CMK (cell line): ENCODE results near the gene LIN28B.
"Not testable (repeated sequence)": the region's sequence is repeated elsewhere in the genome, so short reads cannot be mapped to it uniquely, and the experiment has no call there.

ENCODE experiments used
- DNase-seq: peaks from one replicate; pipeline ENCODE4 v3.0.0-alpha.2; 2010; ENCODE audit warnings: low read depth

LIN28B gene

DNA sequence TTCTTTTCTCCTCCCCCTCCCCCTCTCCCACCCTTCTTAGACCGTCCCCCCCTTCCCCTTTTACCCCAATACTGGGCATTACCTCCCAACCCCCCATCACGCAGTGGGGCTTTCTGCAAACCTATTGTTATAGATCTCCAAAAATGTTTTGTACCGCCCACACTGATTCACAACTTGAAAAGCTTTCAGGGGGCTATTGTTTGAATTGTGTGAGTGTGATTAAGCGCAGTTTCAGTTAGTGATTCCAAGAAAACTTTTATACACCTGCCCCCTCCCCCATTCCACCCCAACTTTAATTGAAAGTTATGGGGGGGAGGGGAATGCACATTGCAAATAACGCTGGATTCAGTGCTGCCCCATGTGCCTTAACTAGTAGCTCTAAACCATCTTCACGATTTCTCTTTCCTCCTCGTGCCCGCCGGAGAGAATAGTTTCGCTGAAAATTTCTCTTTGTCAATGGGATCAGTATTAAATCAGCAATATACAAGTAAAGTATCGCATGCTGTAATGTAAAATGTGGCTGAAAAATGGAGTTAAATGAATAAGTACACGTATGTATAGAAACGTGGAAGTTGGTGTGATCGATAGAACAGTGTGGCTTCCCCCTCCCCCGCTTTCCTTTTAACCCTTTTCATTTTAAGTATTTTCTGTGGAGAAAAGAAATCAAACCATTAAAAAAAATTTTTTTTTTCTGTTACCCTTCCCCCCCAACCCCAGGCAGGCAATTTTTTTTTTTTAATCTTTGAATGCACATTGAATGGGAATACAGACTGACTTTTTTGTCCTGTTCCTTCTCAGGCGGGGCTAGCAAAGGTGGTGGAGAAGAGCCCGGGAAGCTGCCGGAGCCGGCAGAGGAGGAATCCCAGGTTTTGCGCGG is 632 bp downstream of the LIN28B start:
- no peak for DNase-seq

- no peak for DNase-seq
Observed at GRCh38 chr6:104958178-104959025, 1.5 kb downstream of the LIN28B start.

- no peak for DNase-seq
Observed at GRCh38 chr6:104959026-104959858, 2.3 kb downstream of the LIN28B start.

DNA sequence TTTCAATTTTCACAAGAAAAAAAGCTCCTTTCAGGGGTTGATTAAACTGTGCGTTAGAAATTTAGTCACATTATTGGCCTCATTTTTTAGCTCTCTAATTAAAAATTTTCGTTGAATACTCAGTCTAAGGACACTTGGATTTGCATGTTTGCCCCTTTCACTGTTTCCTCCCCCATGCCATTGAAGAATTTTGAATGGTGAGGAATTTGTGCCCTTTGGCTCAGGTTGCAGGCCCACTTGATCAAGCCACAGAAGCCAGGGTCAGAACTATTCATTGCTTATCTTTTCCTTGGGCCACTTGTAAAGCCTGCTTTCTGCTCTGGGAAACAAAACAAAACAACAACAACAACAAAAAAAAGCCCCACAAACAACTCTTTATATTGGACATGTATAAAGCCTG is 12.2 kb downstream of the LIN28B start:
- DNase-seq = no peak

- no peak for DNase-seq
Observed at GRCh38 chr6:104969785-104970581, 13.1 kb downstream of the LIN28B start.

DNA sequence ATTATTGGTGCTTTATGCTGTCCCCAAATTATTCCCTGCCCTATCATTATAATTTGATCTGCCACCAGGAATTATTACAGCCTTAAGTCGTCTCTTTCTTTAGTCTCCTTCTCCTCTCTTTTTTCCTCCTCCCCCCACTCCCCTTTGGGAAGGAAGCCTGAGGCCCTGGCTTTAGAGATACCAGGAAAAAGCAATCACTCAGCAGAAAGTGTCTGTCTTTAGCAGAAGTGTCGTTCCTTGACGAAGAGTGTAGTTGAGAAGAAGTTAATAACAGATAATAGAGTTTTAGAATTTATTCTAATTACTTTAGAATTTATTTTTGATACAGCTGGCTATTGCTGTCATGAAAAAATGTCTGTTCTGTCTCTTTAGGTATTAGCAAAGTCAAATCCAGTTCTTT is 16.5 kb downstream of the LIN28B start:
- no peak for DNase-seq

- DNase-seq = no peak
Observed at GRCh38 chr6:104983296-104983695, 26.4 kb downstream of the LIN28B start.

DNA sequence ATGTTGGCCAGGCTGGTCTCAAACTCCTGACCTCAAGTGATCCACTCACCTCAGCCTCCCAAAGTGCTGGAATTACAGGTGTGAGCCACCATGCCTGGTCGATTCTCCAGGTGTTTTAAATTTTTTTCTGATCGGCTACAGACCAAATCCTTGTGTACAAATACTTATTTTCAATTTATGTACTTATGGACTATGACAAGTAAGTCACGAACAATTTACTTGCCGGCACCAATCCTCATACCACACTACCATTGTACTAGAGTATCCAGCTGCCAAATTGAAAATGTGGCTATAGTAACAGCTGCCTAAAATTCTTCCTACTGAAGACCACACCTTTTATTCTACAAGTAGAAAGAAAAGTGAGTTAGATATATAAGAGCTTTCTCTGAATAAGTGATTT is 26.9 kb downstream of the LIN28B start:
- DNase-seq = no peak

DNA sequence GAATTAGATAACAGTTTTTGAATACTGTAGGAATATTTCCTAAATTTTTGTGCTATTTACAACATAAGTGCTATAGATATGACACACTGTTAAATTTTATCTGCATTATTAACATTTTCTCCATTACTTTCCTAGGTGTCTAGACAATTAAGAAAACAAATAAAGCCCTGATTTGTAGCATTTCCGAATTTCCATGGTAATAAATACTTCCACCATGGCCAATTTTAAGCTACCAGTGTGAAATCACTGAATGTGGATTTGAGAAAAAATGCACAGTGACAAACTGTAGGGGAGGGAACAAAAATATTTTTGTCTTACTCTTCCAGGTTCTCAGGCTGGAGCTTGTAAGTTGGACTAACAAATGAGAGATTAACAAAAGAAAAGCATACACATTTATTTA is 27.9 kb downstream of the LIN28B start:
- DNase-seq = no peak

- not testable (repeated sequence) for DNase-seq
Observed at GRCh38 chr6:104985875-104986274, 29.0 kb downstream of the LIN28B start.

DNA sequence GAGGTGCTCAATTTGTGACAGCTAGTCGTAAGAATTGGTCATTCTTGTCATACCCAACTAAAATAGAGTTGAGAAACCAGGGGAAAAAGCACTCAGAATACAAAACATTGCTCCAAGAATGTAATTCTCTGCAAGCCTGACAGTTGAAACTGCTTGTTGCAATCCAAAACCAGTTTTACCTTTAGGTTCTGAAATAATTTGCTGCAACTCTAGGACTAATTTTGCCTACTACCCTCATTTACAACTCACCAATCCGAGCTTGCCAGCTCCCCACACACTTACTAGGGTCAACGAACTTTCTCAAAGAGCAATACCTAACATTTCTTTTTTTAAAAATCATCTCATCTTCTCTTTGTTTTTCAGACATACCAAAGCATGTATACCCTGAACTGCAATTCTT is 29.7 kb downstream of the LIN28B start:
- DNase-seq = no peak

- DNase-seq = no peak
Observed at GRCh38 chr6:104987218-104987617, 30.3 kb downstream of the LIN28B start.

GRCh38 chr6:104990085-104990484 is 33.2 kb downstream of the LIN28B start:
- no peak for DNase-seq

DNA sequence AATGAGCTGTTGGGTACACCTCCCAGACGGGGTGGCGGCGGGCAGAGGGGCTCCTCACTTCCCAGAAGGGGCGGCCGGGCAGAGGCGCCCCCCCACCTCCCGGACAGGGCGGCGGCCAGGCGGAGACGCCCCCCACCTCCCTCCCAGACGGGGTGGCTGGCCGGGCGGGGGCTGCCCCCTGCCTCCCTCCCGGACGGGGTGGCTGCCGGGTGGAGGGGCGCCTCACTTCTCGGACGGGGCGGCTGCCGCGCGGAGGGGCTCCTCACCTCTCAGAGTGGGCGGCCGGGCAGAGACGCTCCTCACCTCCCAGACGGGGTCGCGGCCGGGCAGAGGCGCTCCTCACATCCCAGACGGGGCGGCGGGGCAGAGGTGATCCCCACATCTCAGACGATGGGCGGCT is 34.2 kb downstream of the LIN28B start:
- DNase-seq = not testable (repeated sequence)

DNA sequence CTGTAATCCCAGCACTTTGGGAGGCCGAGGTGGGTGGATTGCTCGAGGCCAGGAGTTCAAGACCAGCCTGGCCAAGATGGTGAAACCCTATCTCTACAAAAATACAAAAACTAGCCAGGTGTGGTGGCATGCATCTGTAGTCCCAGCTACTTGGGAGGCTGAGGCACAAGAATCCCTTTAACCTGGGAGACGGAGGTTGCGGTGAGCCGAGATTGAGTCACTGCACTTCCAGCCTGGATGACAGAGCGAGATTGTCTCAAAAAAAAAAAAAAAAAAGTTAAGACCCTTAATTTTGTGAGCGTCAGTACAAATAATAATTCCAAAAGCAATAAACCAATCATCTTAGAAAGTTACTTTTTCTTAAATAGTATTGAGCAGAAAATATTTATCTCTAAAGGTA is 36.7 kb downstream of the LIN28B start:
- not testable (repeated sequence) for DNase-seq

DNA sequence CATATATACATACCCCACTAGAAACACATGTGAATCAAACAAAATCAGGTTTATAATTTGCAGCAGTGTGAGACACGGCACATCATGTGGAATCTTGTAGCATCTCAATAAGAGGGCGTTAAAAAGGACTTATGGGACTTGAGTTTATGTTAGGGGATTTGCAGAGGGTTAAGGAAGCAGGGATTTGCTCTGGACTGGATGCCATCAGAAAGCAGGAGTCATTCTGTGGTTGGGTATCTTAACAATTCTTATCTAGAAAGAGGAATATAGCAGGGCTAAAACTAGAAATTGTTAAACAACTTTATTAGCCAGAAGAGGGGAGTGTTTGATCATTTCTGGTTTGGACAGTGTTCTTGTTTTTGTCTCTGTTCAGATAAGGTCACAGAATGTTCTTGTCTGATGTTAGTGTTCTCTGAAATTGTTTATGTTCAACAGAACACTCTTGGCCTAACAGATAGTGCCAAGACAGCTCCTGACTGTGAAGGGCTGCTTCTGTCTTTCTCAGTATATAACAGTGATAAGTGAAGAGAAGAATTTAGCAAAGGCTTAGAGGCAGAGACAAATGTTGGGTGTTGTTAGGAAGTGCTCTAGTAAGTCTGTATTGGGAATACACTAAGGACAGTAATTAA is 39.2 kb downstream of the LIN28B start:
- peak; percentile 12 for DNase-seq

DNA sequence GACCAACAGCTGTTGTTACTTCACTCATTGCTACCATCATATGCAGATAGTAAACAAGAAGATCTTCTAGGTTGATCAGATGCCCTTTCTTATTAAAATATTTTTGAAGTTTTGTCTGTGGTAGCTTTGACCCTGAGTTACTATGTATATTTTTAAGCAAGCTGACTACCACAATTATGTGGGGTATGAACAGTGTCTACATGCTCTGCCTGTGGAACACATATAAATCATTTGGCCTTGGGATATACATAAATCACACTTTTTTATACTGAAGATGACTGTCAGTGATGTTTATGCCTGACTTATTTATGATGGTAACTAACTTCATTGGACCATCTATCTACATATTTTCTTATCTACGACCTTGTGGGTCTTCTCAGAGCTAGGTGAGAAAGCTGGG is 44.2 kb downstream of the LIN28B start:
- DNase-seq = no peak

- DNase-seq = no peak
Observed at GRCh38 chr6:105001906-105002305, 45.0 kb downstream of the LIN28B start.

DNA sequence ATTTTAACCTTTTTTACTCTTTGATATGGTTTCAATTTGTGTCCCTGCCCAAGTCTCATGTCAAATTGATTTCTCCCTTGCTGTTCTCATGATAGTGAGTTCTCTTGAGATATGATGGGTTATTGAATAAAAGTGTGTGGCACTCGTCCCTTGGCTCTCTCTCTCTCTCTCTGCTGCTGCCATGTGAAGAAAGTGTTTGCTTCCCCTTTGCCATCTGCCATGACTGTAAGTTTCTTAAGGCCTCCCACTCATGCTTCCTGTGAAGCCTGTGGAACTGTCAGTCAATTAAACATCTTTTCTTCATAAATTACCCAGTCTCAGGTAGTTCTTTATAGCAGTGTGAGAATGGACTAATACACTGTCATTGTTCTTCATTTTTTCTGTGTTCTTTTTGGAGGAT is 48.5 kb downstream of the LIN28B start:
- no peak for DNase-seq

GRCh38 chr6:105013459-105013858 is 56.6 kb downstream of the LIN28B start:
- not testable (repeated sequence) for DNase-seq

- DNase-seq = no peak
Observed at GRCh38 chr6:105014448-105014847, 57.5 kb downstream of the LIN28B start.
